HCT116 (cell line): Measurements from ENCODE around the gene ZNF423. TPM values are rescaled to one million over a fixed set of nuclear protein-coding genes. Genes with fewer than 3 reads are reported as not detected.

Experiments
- ATAC-seq: fragments of 200-7000 bp; cut with Tn5 transposase; 2 replicates; pipeline ENCODE4 v1.9.1; 2020; ENCODE audit warnings: mild to moderate bottlenecking, moderate library complexity
- BruUV-seq: library from RNA; stranded (reverse); fragments of 400-500 nt; replicated peaks from 2 replicates; lab custom pipeline; 2021; lab: Mats Ljungman, UMichigan
- CTCF ChIA-PET: fragments of 300-600 bp; sonication (Branson Sonifier 250); formaldehyde crosslinking; loops from one replicate; lab custom pipeline; 2021; ENCODE audit warnings: antibody characterized with exemption; lab: Charles Lee
- POLR2A ChIA-PET: fragments of 300-600, 350-600 bp; sonication (Branson Sonifier 250); formaldehyde crosslinking; loops from one replicate; lab custom pipeline; 2021; ENCODE audit warnings: antibody characterized with exemption; lab: Charles Lee
- RAD21 ChIA-PET, 2 experiments: fragments of 300-600 bp; sonication (Branson Sonifier 250); formaldehyde crosslinking; loops; one replicate each; lab custom pipeline; 2023; ENCODE audit warnings: low total read pairs in 2 of 2; ENCODE audit not compliant: uncharacterized antibody in 2 of 2, unreplicated experiment in 2 of 2, low non-redundant PET in 1 of 2; lab: Charles Lee
- DNase-seq: peaks from one replicate; pipeline ENCODE4 v3.0.0-alpha.2; 2010; ENCODE audit warnings: low read depth, low spot score
- H2AFZ ChIP-seq: fragments of 200-600 bp; shearing (Covaris generic), sonication (generic); 2 replicates; pipeline ENCODE4 v1.6.1; 2017; ENCODE audit warnings: low read depth, mixed run types, mixed read lengths, antibody characterized with exemption, low read length; ENCODE audit not compliant: poor library complexity, severe bottlenecking
- H3K27ac ChIP-seq: 2 replicates; pipeline ENCODE4 v1.5.1; 2012; ENCODE audit warnings: low read depth, low read length
- H3K27me3 ChIP-seq: fragments of 200-600 bp; sonication (generic); 2 replicates; pipeline ENCODE4 v1.6.1; 2016; ENCODE audit warnings: mixed run types, low read length, mixed read lengths; ENCODE audit not compliant: insufficient read depth
- H3K36me3 ChIP-seq, 2 experiments: fragments of 200-500 bp in 1 of 2; fragments of 200-600 bp in 1 of 2; sonication (Bioruptor generic) in 1 of 2; sonication (generic) in 1 of 2; 2 replicates each; pipeline versions ENCODE4 v1.5.1 to v1.6.1; 2014 to 2016; ENCODE audit warnings: low read length in 2 of 2, inconsistent platforms in 1 of 2, mixed read lengths in 1 of 2, mixed run types in 1 of 2; ENCODE audit not compliant: insufficient read depth in 2 of 2, control insufficient read depth in 1 of 2
- H3K4me1 ChIP-seq, 2 experiments: fragments of 200-600 bp in 1 of 2; sonication (generic) in 1 of 2; 2 replicates each; pipeline versions ENCODE4 v1.5.1 to v1.6.1; 2012 to 2017; ENCODE audit warnings: low read length in 2 of 2, inconsistent platforms in 1 of 2, mild to moderate bottlenecking in 1 of 2, mixed read lengths in 1 of 2, mixed run types in 1 of 2, moderate library complexity in 1 of 2; ENCODE audit not compliant: insufficient read depth in 2 of 2, control insufficient read depth in 1 of 2
- H3K4me2 ChIP-seq: fragments of 200-600 bp; sonication (generic); 2 replicates; pipeline ENCODE4 v1.6.1; 2017; ENCODE audit warnings: mixed run types, low read length, mixed read lengths
- H3K4me3 ChIP-seq, 2 experiments: fragments of 200-600 bp in 1 of 2; sonication (generic) in 1 of 2; replicated peaks in 1 of 2; 2 replicates each; pipeline ENCODE4 v1.5.1; 2011 to 2016; ENCODE audit warnings: low read length in 2 of 2, control low read depth in 1 of 2, low read depth in 1 of 2, mild to moderate bottlenecking in 1 of 2, mixed read lengths in 1 of 2, mixed run types in 1 of 2
- H3K79me2 ChIP-seq: fragments of 200-600 bp; sonication (generic); 2 replicates; pipeline ENCODE4 v1.6.1; 2017; ENCODE audit warnings: mild to moderate bottlenecking, mixed run types, low read length, moderate library complexity, mixed read lengths; ENCODE audit not compliant: insufficient read depth
- H3K9ac ChIP-seq: fragments of 200-600 bp; sonication (generic); 2 replicates; pipeline ENCODE4 v1.6.1; 2016; ENCODE audit warnings: low read length, mixed read lengths
- H3K9me2 ChIP-seq: fragments of 200-600 bp; sonication (generic), shearing (Covaris generic); 2 replicates; pipeline ENCODE4 v1.6.1; 2017; ENCODE audit warnings: mixed run types, mild to moderate bottlenecking, moderate library complexity; ENCODE audit not compliant: insufficient read depth
- H3K9me3 ChIP-seq, 2 experiments: fragments of 200-500 bp in 1 of 2; fragments of 200-600 bp in 1 of 2; sonication (Bioruptor generic) in 1 of 2; sonication (generic) in 1 of 2; 2 replicates each; pipeline ENCODE4 v1.6.1; 2014 to 2017; ENCODE audit warnings: low read length in 2 of 2, mixed read lengths in 2 of 2, inconsistent platforms in 1 of 2, low read depth in 1 of 2, mild to moderate bottlenecking in 1 of 2, mixed run types in 1 of 2, moderate library complexity in 1 of 2; ENCODE audit not compliant: control insufficient read depth in 1 of 2, insufficient read depth in 1 of 2
- H4K20me1 ChIP-seq: fragments of 200-600 bp; sonication (generic), shearing (Covaris generic); 2 replicates; pipeline ENCODE4 v1.6.1; 2017; ENCODE audit warnings: mixed run types, mild to moderate bottlenecking, moderate library complexity; ENCODE audit not compliant: insufficient read depth
- ATF3 ChIP-seq: IDR thresholded peaks from 2 replicates; pipeline ENCODE4 v1.6.1; 2012
- ELF1 ChIP-seq: IDR thresholded peaks from 2 replicates; pipeline ENCODE4 v1.6.1; 2012; ENCODE audit warnings: low read depth, borderline replicate concordance
- EZH2 ChIP-seq: fragments of 200-600 bp; sonication (generic); IDR thresholded peaks from 2 replicates; pipeline ENCODE4 v1.6.1; 2017; ENCODE audit warnings: antibody characterized with exemption, mixed run types
- FOSL1 ChIP-seq: IDR thresholded peaks from 2 replicates; pipeline ENCODE4 v1.6.1; 2012; ENCODE audit warnings: low read depth
- MAX ChIP-seq: IDR thresholded peaks from 2 replicates; pipeline ENCODE4 v1.6.1; 2012
- POLR2A ChIP-seq: IDR thresholded peaks from 2 replicates; pipeline ENCODE4 v1.7.0; 2011; ENCODE audit warnings: borderline replicate concordance; ENCODE audit not compliant: insufficient read depth, insufficient read length; ENCODE audit errors: extremely low read depth
- POLR2AphosphoS5 ChIP-seq: IDR thresholded peaks from 2 replicates; pipeline ENCODE4 v1.6.1; 2011; ENCODE audit warnings: mild to moderate bottlenecking, low read depth, low read length, moderate library complexity
- SIN3A ChIP-seq: IDR thresholded peaks from 2 replicates; pipeline ENCODE4 v1.6.1; 2012; ENCODE audit warnings: low read depth
- SP1 ChIP-seq: IDR thresholded peaks from 2 replicates; pipeline ENCODE4 v1.6.1; 2012; ENCODE audit warnings: low read depth
- ZFX ChIP-seq: fragments of 450-650 bp; IDR thresholded peaks from 2 replicates; pipeline ENCODE4 v1.6.1; 2017
- ZNF274 ChIP-seq: fragments of 200-500 bp; sonication (Bioruptor generic); IDR thresholded peaks from 2 replicates; pipeline ENCODE4 v1.6.1; 2014; ENCODE audit warnings: mild to moderate bottlenecking, low read depth, low read length, inconsistent platforms
- intact Hi-C: fragments of 100-400 bp; cut with micrococcal nuclease; formaldehyde crosslinking; loops from 2 replicates; pipeline ENCODE4 v1.10.0; 2022
- total RNA-seq: library from RNA; stranded (reverse); gene quantifications from one replicate; pipeline ENCODE4 v1.2.1, GENCODE V29; 2021; ENCODE audit not compliant: unreplicated experiment

ZNF423 gene
- total RNA-seq, 1 experiment from 2014 or later = 0.22 TPM

- no peak for TF ChIP-seq EZH2
- TF ChIP-seq POLR2A = no peak
- TF ChIP-seq SIN3A = no peak
- no peak for TF ChIP-seq MAX
- no peak for TF ChIP-seq SP1
- no peak for TF ChIP-seq FOSL1
- TF ChIP-seq POLR2AphosphoS5 = no peak
- no peak for TF ChIP-seq ELF1
Observed at GRCh38 chr16:49832177-49832576, 23.7 kb downstream of the ZNF423 start (continued).

- ATAC-seq = no peak
- no peak overlapping the region for H3K4me3 ChIP-seq
- no TSS peak for BruUV-seq
- no peaks in the 10 kb centered on the region; the same call in 1 of the 2 replicates for H3K27me3 ChIP-seq
- H3K4me1 ChIP-seq = no peaks in the 10 kb centered on the region
- intact Hi-C loops = no loop called here
- no peaks in the 10 kb centered on the region for H4K20me1 ChIP-seq
- no peaks in the 10 kb centered on the region for H3K9me2 ChIP-seq
- no peak overlapping the region for H3K4me2 ChIP-seq
- ChIA-PET POLR2A (no interaction called here), CTCF (no interaction called here), RAD21 (no interaction called here)
- no peaks in the 10 kb centered on the region for H3K36me3 ChIP-seq
- no peak overlapping the region for H3K27ac ChIP-seq
- H3K9ac ChIP-seq = no peak overlapping the region
- no peak for DNase-seq
- TF ChIP-seq POLR2A = no peak
- no peak for TF ChIP-seq ATF3
- TF ChIP-seq ZFX = no peak
- TF ChIP-seq FOSL1 = no peak
- no peak for TF ChIP-seq ZNF274
- TF ChIP-seq POLR2AphosphoS5 = no peak
- no peaks in the 10 kb centered on the region for H3K9me3 ChIP-seq
- no peak overlapping the region for H2AFZ ChIP-seq
- no peaks in the 10 kb centered on the region for H3K79me2 ChIP-seq
Observed at GRCh38 chr16:49830873-49831272, 25.0 kb downstream of the ZNF423 start.
